Activated naive CD8-positive, alpha-beta T cell treated with anti-CD3 and anti-CD28 coated beads, Interleukin-2, amount 10 ng/mL, durations not matched to agents 7 days and 5 days (primary cell): ENCODE results near the gene DLG4. TPM values are rescaled to one million over a fixed set of nuclear protein-coding genes. Genes with fewer than 3 reads are reported as not detected.
A peak's percentile ranks its signal among the peaks of the same experiment; 100 is the strongest.
"Not testable (repeated sequence)": the region's sequence is repeated elsewhere in the genome, so short reads cannot be mapped to it uniquely, and the experiment has no call there.

Experiments used
- ATAC-seq: fragments of 150-1000 bp; cut with Tn5 transposase; one replicate; pipeline ENCODE4 v1.10.0; 2021; ENCODE audit warnings: low read depth, moderate library complexity
- POLR2A ChIA-PET: fragments of 350-600 bp; sonication (Branson Sonifier 250); formaldehyde crosslinking; loops from one replicate; lab custom pipeline; 2021; ENCODE audit warnings: antibody characterized with exemption; lab: Charles Lee
- DNase-seq: peaks from one replicate; pipeline ENCODE4 v3.0.0; 2021
- H3K27ac Mint-ChIP-seq: one replicate; pipeline ENCODE4 v1.8.0; 2022; ENCODE audit warnings: mild to moderate bottlenecking, mixed read lengths
- H3K27me3 Mint-ChIP-seq: one replicate; pipeline ENCODE4 v1.8.0; 2022; ENCODE audit warnings: mild to moderate bottlenecking, moderate library complexity, mixed read lengths
- H3K36me3 Mint-ChIP-seq: one replicate; pipeline ENCODE4 v1.8.0; 2021; ENCODE audit warnings: mild to moderate bottlenecking, mixed read lengths
- H3K4me1 Mint-ChIP-seq: one replicate; pipeline ENCODE4 v1.8.0; 2021; ENCODE audit warnings: mixed read lengths
- H3K4me3 Mint-ChIP-seq: one replicate; pipeline ENCODE4 v1.8.0; 2022; ENCODE audit warnings: mild to moderate bottlenecking, moderate library complexity, mixed read lengths
- H3K9me3 Mint-ChIP-seq: one replicate; pipeline ENCODE4 v1.8.0; 2021; ENCODE audit warnings: mixed read lengths
- total RNA-seq, 2 experiments: library from RNA; stranded (reverse); gene quantifications; one replicate each; pipeline ENCODE4 v1.2.3, GENCODE V29; 2021

The DLG4 gene
- total RNA-seq, 2 experiments from 2014 or later, result 21.2 to 22.4 TPM

- ATAC-seq, result no peak
- H3K4me3 Mint-ChIP-seq, result no peak overlapping the region
- POLR2A ChIA-PET, result interaction anchor here (0.5 to 2.0 kb wide), 3 partner anchors 19 to 228 kb away, joined by 4 to 6 read pairs (median 4); partner anchors contain the start of gene PHF23
- H3K4me1 Mint-ChIP-seq, result peaks cover 23% of the 10 kb centered on the region
- no peak overlapping the region for H3K27ac Mint-ChIP-seq
- no peaks in the 10 kb centered on the region for H3K9me3 Mint-ChIP-seq
- peaks cover 10% of the 10 kb centered on the region for H3K36me3 Mint-ChIP-seq
- DNase-seq, result no peak
- H3K27me3 Mint-ChIP-seq, result peaks cover 2% of the 10 kb centered on the region
Measured at GRCh38 chr17:7256766-7257456, 37.3 kb upstream of the DLG4 start.

- Mint-ChIP-seq H3K36me3 (peaks cover 10% of the 10 kb centered on the region), H3K4me3 (no peak overlapping the region), H3K27me3 (no peaks in the 10 kb centered on the region), H3K27ac (no peak overlapping the region), H3K9me3 (no peaks in the 10 kb centered on the region), H3K4me1 (peaks cover 30% of the 10 kb centered on the region)
- ATAC-seq, result no peak
- DNase-seq, result no peak
- POLR2A ChIA-PET, result interaction anchor here (0.6 to 0.7 kb wide), 2 partner anchors 14 to 97 kb away, joined by 4 read pairs; no protein-coding TSS in a partner anchor
Measured at GRCh38 chr17:7254511-7254910, 34.9 kb upstream of the DLG4 start.

- Mint-ChIP-seq H3K4me3 (peak overlapping the region; percentile 99), H3K27me3 (no peaks in the 10 kb centered on the region), H3K4me1 (peaks cover 39% of the 10 kb centered on the region), H3K36me3 (peaks cover 11% of the 10 kb centered on the region), H3K27ac (peak overlapping the region; percentile 100), H3K9me3 (no peaks in the 10 kb centered on the region)
- POLR2A ChIA-PET, result no interaction called here
- no peak for DNase-seq
- no peak for ATAC-seq
Measured at GRCh38 chr17:7253082-7253481, 33.4 kb upstream of the DLG4 start.

GRCh38 chr17:7252176-7253043, 32.8 kb upstream of the DLG4 start, which contains the start of gene ELP5:
Gene ELP5, plus strand, starts transcription at chr17:7252215. Its CDS starts 336 bp downstream, at chr17:7252551.
- DNase-seq, result peak; percentile 91
- Mint-ChIP-seq H3K36me3 (peaks cover 11% of the 10 kb centered on the region), H3K27me3 (no peaks in the 10 kb centered on the region), H3K4me1 (peaks cover 39% of the 10 kb centered on the region), H3K9me3 (no peaks in the 10 kb centered on the region), H3K4me3 (peak within 1 kb of the TSS; percentile 99), H3K27ac (peak within 1 kb of the TSS; percentile 100)
- POLR2A ChIA-PET, result interaction anchor here (0.9 to 4.0 kb wide), 4 partner anchors 10 to 84 kb away, joined by 3 to 56 read pairs (median 19); partner anchors contain the start of genes ACADVL, ACAP1, DLG4 and DVL2
- peak; percentile 66 for ATAC-seq

GRCh38 chr17:7251661-7252175, 32.1 kb upstream of the DLG4 start, which contains the start of gene CTDNEP1:
Gene CTDNEP1, minus strand, starts transcription at chr17:7251734. Its CDS starts 438 bp downstream, at chr17:7251296.
- peaks cover 39% of the 10 kb centered on the region for H3K4me1 Mint-ChIP-seq
- ATAC-seq (peak; percentile 92), DNase-seq (peak; percentile 99)
- H3K36me3 Mint-ChIP-seq, result peaks cover 14% of the 10 kb centered on the region
- H3K27me3 Mint-ChIP-seq, result no peaks in the 10 kb centered on the region
- H3K27ac Mint-ChIP-seq, result peak within 1 kb of the TSS; percentile 100
- H3K4me3 Mint-ChIP-seq, result peak within 1 kb of the TSS; percentile 99
- POLR2A ChIA-PET, result interaction anchor here (0.9 to 4.0 kb wide), 6 partner anchors 9 to 84 kb away, joined by 3 to 56 read pairs (median 12); partner anchors contain the start of genes ACADVL, ACAP1, DLG4 and DVL2
- H3K9me3 Mint-ChIP-seq, result no peaks in the 10 kb centered on the region

GRCh38 chr17:7250695-7251627, 31.3 kb upstream of the DLG4 start:
- Mint-ChIP-seq H3K9me3 (no peaks in the 10 kb centered on the region), H3K4me1 (peaks cover 44% of the 10 kb centered on the region), H3K27ac (peak overlapping the region; percentile 100), H3K36me3 (peaks cover 22% of the 10 kb centered on the region), H3K27me3 (no peaks in the 10 kb centered on the region), H3K4me3 (peak overlapping the region; percentile 99)
- DNase-seq (no peak), ATAC-seq (peak; percentile 0)
- POLR2A ChIA-PET, result interaction anchor here (0.6 to 4.0 kb wide), 8 partner anchors 8 to 966 kb away, joined by 3 to 56 read pairs (median 4); partner anchors contain the start of genes ACADVL, ACAP1, DLG4 and DVL2

GRCh38 chr17:7249830-7250229, 30.2 kb upstream of the DLG4 start:
- Mint-ChIP-seq H3K4me3 (peak overlapping the region; percentile 91), H3K27ac (peak overlapping the region; percentile 88), H3K36me3 (peaks cover 22% of the 10 kb centered on the region), H3K27me3 (no peaks in the 10 kb centered on the region), H3K9me3 (no peaks in the 10 kb centered on the region), H3K4me1 (peaks cover 44% of the 10 kb centered on the region)
- ATAC-seq (no peak), DNase-seq (no peak)
- POLR2A ChIA-PET, result interaction anchor here (2.5 to 4.0 kb wide), 3 partner anchors 7 to 30 kb away, joined by 18 to 56 read pairs (median 20); partner anchors contain the start of genes ACADVL, DLG4, DVL2 and GABARAP

- Mint-ChIP-seq H3K27ac (peak overlapping the region; percentile 69), H3K9me3 (no peaks in the 10 kb centered on the region), H3K36me3 (peaks cover 19% of the 10 kb centered on the region), H3K27me3 (no peaks in the 10 kb centered on the region), H3K4me1 (peaks cover 44% of the 10 kb centered on the region), H3K4me3 (peak overlapping the region; percentile 91)
- DNase-seq, result no peak
- POLR2A ChIA-PET, result interaction anchor here (4.0 kb wide), 1 partner anchor 12 kb away, joined by 56 read pairs; the partner anchor contains the start of genes DVL2 and PHF23
- ATAC-seq, result no peak
Measured at GRCh38 chr17:7249214-7249613, 29.6 kb upstream of the DLG4 start.

- Mint-ChIP-seq H3K27me3 (no peaks in the 10 kb centered on the region), H3K27ac (peak overlapping the region; percentile 43), H3K9me3 (no peaks in the 10 kb centered on the region), H3K4me3 (no peak overlapping the region), H3K36me3 (peaks cover 16% of the 10 kb centered on the region), H3K4me1 (peaks cover 40% of the 10 kb centered on the region)
- POLR2A ChIA-PET, result interaction anchor here (0.8 to 4.0 kb wide), 2 partner anchors 11 to 66 kb away, joined by 3 to 56 read pairs; partner anchors contain the start of genes DVL2 and PHF23
- no peak for DNase-seq
- no peak for ATAC-seq
Measured at GRCh38 chr17:7248796-7249195, 29.2 kb upstream of the DLG4 start.

- Mint-ChIP-seq H3K27ac (peak overlapping the region; percentile 1), H3K36me3 (peaks cover 16% of the 10 kb centered on the region), H3K4me3 (no peak overlapping the region), H3K27me3 (no peaks in the 10 kb centered on the region), H3K4me1 (peaks cover 30% of the 10 kb centered on the region), H3K9me3 (no peaks in the 10 kb centered on the region)
- ATAC-seq (no peak), DNase-seq (no peak)
- POLR2A ChIA-PET, result no interaction called here
Measured at GRCh38 chr17:7246779-7247178, 27.1 kb upstream of the DLG4 start.

- H3K4me1 Mint-ChIP-seq, result peaks cover 32% of the 10 kb centered on the region
- not testable (repeated sequence) for DNase-seq, ATAC-seq, H3K27ac Mint-ChIP-seq, H3K4me3 Mint-ChIP-seq, H3K9me3 Mint-ChIP-seq, H3K27me3 Mint-ChIP-seq
- H3K36me3 Mint-ChIP-seq, result peaks cover 20% of the 10 kb centered on the region
- POLR2A ChIA-PET, result interaction anchor here (1.0 to 12.9 kb wide), 3 partner anchors 7 to 23 kb away, joined by 3 to 162 read pairs (median 20); partner anchors contain the start of genes ACADVL, CTDNEP1, DLG4 and ELP5
Measured at GRCh38 chr17:7243838-7244237, 24.2 kb upstream of the DLG4 start.

- Mint-ChIP-seq H3K36me3 (peaks cover 20% of the 10 kb centered on the region), H3K27ac (peak overlapping the region; percentile 69), H3K4me3 (peak overlapping the region; percentile 96), H3K4me1 (peaks cover 30% of the 10 kb centered on the region), H3K27me3 (no peaks in the 10 kb centered on the region), H3K9me3 (no peaks in the 10 kb centered on the region)
- POLR2A ChIA-PET, result interaction anchor here (1.0 to 12.9 kb wide), 4 partner anchors 8 to 22 kb away, joined by 3 to 162 read pairs (median 16); partner anchors contain the start of genes ACADVL, CTDNEP1, DLG4 and DVL2
- no peak for DNase-seq
- no peak for ATAC-seq
Measured at GRCh38 chr17:7243453-7243729, 23.8 kb upstream of the DLG4 start.
